ENCODE results near the gene TJP3. TPM values are rescaled to one million over a fixed set of nuclear protein-coding genes. Genes with fewer than 3 reads are reported as not detected.

Gene TJP3
- total and polyA plus RNA-seq, 10 of the 15 experiments (the other 5 are each of a cell fraction or from before 2014, with no cell fraction given), result 0.04 to 1.2 (median 0.29) TPM; not detected in 6

GRCh38 chr19:3668331-3669081 is 39.7 kb upstream of the TJP3 start (continued):
- TF ChIP-seq CEBPZ (IDR thresholded peaks at IDR 0.05; ENCODE audit: low read depth, low read length) (no peak), SIN3A (IDR thresholded peaks at IDR 0.05; ENCODE audit: low read depth, low read length) (no peak), EP300 (IDR thresholded peaks at IDR 0.05; ENCODE audit: borderline replicate concordance in 1 of 2, control insufficient read depth in 1 of 2, low read depth in 2 of 2, low read length in 2 of 2) (no peak), PBX3 (IDR thresholded peaks at IDR 0.05; ENCODE audit: insufficient replicate concordance, low read depth, low read length) (no peak), BCL11A (IDR thresholded peaks at IDR 0.05; ENCODE audit: low read depth, low read length) (no peak), ZSCAN29 (IDR thresholded peaks at IDR 0.05) (no peak), FOS (IDR thresholded peaks at IDR 0.05; ENCODE audit: borderline replicate concordance, extremely low read depth, insufficient read length) (no peak)

Measured in GM12878 (cell line).